Sigmoid colon (tissue), 3 donors: ENCODE data around the gene SULT1A3.
"Not testable (repeated sequence)": the region's sequence is repeated elsewhere in the genome, so short reads cannot be mapped to it uniquely, and the experiment has no call there.

Experiments used
- CTCF ChIP-seq, 4 experiments: fragments of 450-650 bp in 3 of 4; fragments of 200-600 bp in 1 of 4; IDR thresholded peaks; one replicate each; pipeline ENCODE4 v1.5.1; 2016 to 2019; ENCODE audit warnings: antibody characterized with exemption in 4 of 4, mild to moderate bottlenecking in 3 of 4, moderate library complexity in 2 of 4
- POLR2A ChIP-seq, 2 donors: fragments of 450-650 bp; IDR thresholded peaks; one replicate each; pipeline ENCODE4 v1.6.1; 2016; ENCODE audit warnings: antibody characterized with exemption in 2 of 2, mild to moderate bottlenecking in 2 of 2, moderate library complexity in 2 of 2

DNA sequence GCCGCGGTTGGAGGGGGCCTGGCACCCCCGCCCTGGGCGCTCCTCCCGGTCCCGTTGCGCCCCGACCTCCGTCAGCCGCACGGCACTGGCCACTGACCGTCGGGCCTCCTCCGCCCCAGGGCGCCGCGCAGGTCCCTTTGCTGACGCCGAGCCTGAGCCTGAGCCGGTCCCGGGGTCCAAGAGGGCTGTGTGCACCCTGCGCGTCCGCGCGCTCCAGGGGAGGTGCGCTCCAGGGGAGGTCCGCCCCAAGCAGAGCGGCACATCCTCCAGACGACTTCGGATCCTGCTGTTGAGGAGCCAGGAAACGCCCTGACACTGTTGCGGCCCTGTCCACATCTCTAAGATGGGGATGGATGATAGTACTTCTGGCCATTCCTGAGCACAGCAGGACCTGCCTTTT lies 7.2 kb downstream of the SULT1A3 start:
- TF ChIP-seq CTCF, POLR2A (IDR thresholded peaks at IDR 0.05): not testable (repeated sequence)
